PC-9 (cell line): Measurements from ENCODE around the gene MMP11. TPM values are rescaled to one million over a fixed set of nuclear protein-coding genes. Genes with fewer than 3 reads are reported as not detected.

ENCODE experiments used
- BruUV-seq: library from RNA; stranded (reverse); fragments of 400-500 nt; replicated peaks from 2 replicates; lab custom pipeline; 2021; lab: Mats Ljungman, UMichigan
- CTCF ChIA-PET: fragments of 300-600 bp; sonication (Branson Sonifier 250); formaldehyde crosslinking; loops from one replicate; lab custom pipeline; 2022; ENCODE audit warnings: antibody characterized with exemption; lab: Charles Lee
- POLR2A ChIA-PET: fragments of 300-600 bp; sonication (Branson Sonifier 250); formaldehyde crosslinking; loops from one replicate; lab custom pipeline; 2022; ENCODE audit warnings: antibody characterized with exemption; ENCODE audit not compliant: unreplicated experiment; lab: Charles Lee
- DNase-seq, 2 experiments: peaks; one replicate each; pipeline versions ENCODE4 v3.0.0 to v3.0.0-alpha.2; 2015 to 2022; ENCODE audit warnings: mixed read lengths in 1 of 2
- H2AFZ ChIP-seq: fragments of 200-600 bp; sonication (generic); 2 replicates; pipeline ENCODE4 v1.8.1; 2017; ENCODE audit warnings: antibody characterized with exemption
- H3F3A ChIP-seq: fragments of 200-600 bp; sonication (generic); 2 replicates; pipeline ENCODE4 v1.8.1; 2017; ENCODE audit warnings: antibody characterized with exemption, mild to moderate bottlenecking, low read depth; ENCODE audit not compliant: insufficient read depth
- H3K27ac ChIP-seq: fragments of 200-600 bp; sonication (generic); 2 replicates; pipeline ENCODE4 v1.6.1; 2016; ENCODE audit warnings: mixed run types
- H3K27me3 ChIP-seq: fragments of 200-600 bp; sonication (generic); 2 replicates; pipeline ENCODE4 v1.6.1; 2016; ENCODE audit warnings: low read depth, mixed run types; ENCODE audit not compliant: insufficient read depth
- H3K36me3 ChIP-seq: fragments of 200-600 bp; sonication (generic); 2 replicates; pipeline ENCODE4 v1.6.1; 2016; ENCODE audit warnings: low read depth, mixed run types
- H3K4me1 ChIP-seq: fragments of 200-600 bp; sonication (generic); replicated peaks from 2 replicates; pipeline ENCODE4 v1.6.1; 2016; ENCODE audit warnings: mixed run types; ENCODE audit not compliant: insufficient read depth
- H3K4me2 ChIP-seq: fragments of 200-600 bp; sonication (generic); 2 replicates; pipeline ENCODE4 v1.6.1; 2017; ENCODE audit warnings: mixed run types
- H3K4me3 ChIP-seq: fragments of 200-600 bp; sonication (generic); 2 replicates; pipeline ENCODE4 v1.6.1; 2016; ENCODE audit warnings: mixed run types
- H3K79me2 ChIP-seq: fragments of 200-600 bp; sonication (generic); 2 replicates; pipeline ENCODE4 v1.6.1; 2017; ENCODE audit warnings: low read depth, mixed run types
- H3K9me2 ChIP-seq: fragments of 200-600 bp; sonication (generic); 2 replicates; pipeline ENCODE4 v1.8.1; 2017; ENCODE audit warnings: mild to moderate bottlenecking; ENCODE audit not compliant: insufficient read depth
- H3K9me3 ChIP-seq: fragments of 200-600 bp; sonication (generic); 2 replicates; pipeline ENCODE4 v1.8.1; 2016; ENCODE audit warnings: low read depth; ENCODE audit not compliant: insufficient read depth
- H4K20me1 ChIP-seq: fragments of 200-600 bp; sonication (generic); 2 replicates; pipeline ENCODE4 v1.8.1; 2017; ENCODE audit not compliant: insufficient read depth
- CTCF ChIP-seq: fragments of 200-600 bp; sonication (generic); conservative IDR thresholded peaks from 2 replicates; pipeline ENCODE4 v1.6.1; 2017; ENCODE audit warnings: mixed run types, antibody characterized with exemption, mild to moderate bottlenecking, moderate library complexity
- EZH2 ChIP-seq: fragments of 200-600 bp; sonication (generic); IDR thresholded peaks from 2 replicates; pipeline ENCODE4 v1.8.0; 2017; ENCODE audit warnings: antibody characterized with exemption, low read depth
- intact Hi-C: fragments of 100-400 bp; cut with micrococcal nuclease; formaldehyde crosslinking; loops from one replicate; pipeline ENCODE4 v1.10.0; 2022; ENCODE audit not compliant: unreplicated experiment
- total RNA-seq: library from RNA; stranded (reverse); gene quantifications from 2 replicates; pipeline ENCODE4 v1.2.3, GENCODE V29; 2021

MMP11 gene
- total RNA-seq, 1 experiment from 2014 or later = 2.4 TPM

- Histone ChIP-seq H3K9me3 (no peaks in the 10 kb centered on the region), H3K4me1 (peaks cover 21% of the 10 kb centered on the region), H3K9me2 (no peaks in the 10 kb centered on the region), H3K79me2 (peaks cover 51% of the 10 kb centered on the region), H3K27me3 (no peaks in the 10 kb centered on the region), H3K4me2 (peak overlapping the region; percentile 89), H3K4me3 (no peak overlapping the region), H3K27ac (no peak overlapping the region), H4K20me1 (peaks cover 52% of the 10 kb centered on the region), H3K36me3 (0 out of 2 replicates have a peak, but pooled peaks cover 5% of the 10 kb centered on the region), H2AFZ (no peak overlapping the region), H3F3A (no peaks in the 10 kb centered on the region)
- ChIA-PET POLR2A (interaction anchor here (0.8 kb wide), 1 partner anchor 15 kb away, joined by 5 read pairs; no protein-coding TSS in a partner anchor), CTCF (interaction anchor here (0.6 kb wide), 1 partner anchor 259 kb away, joined by 14 read pairs; no protein-coding TSS in a partner anchor)
- TF ChIP-seq EZH2 = no peak
- no peak for TF ChIP-seq CTCF
- DNase-seq = no peak
- intact Hi-C loops = no loop called here
- BruUV-seq = no TSS peak
These were observed 16.5 kb downstream of the MMP11 start for GRCh38 chr22:23789121-23789520.

GRCh38 chr22:23789638-23790037, 17.0 kb downstream of the MMP11 start:
- Histone ChIP-seq H3K9me2 (no peaks in the 10 kb centered on the region), H3K27ac (no peak overlapping the region), H3K4me1 (peaks cover 21% of the 10 kb centered on the region), H3K27me3 (no peaks in the 10 kb centered on the region), H3K79me2 (peaks cover 51% of the 10 kb centered on the region), H3K4me2 (peak overlapping the region; percentile 89; the same call in 1 of the 2 replicates), H3K4me3 (no peak overlapping the region), H3K9me3 (no peaks in the 10 kb centered on the region), H3F3A (no peaks in the 10 kb centered on the region), H4K20me1 (peaks cover 52% of the 10 kb centered on the region), H3K36me3 (peaks cover 5% of the 10 kb centered on the region; the same call in 1 of the 2 replicates), H2AFZ (no peak overlapping the region)
- intact Hi-C loops = no loop called here
- CTCF ChIA-PET = no interaction called here
- no peak for DNase-seq
- POLR2A ChIA-PET = interaction anchor here (0.8 kb wide), 1 partner anchor 15 kb away, joined by 5 read pairs; no protein-coding TSS in a partner anchor
- no TSS peak for BruUV-seq
- TF ChIP-seq EZH2 (no peak), CTCF (no peak)

- no peak for TF ChIP-seq EZH2
- TF ChIP-seq CTCF = no peak
- H4K20me1 ChIP-seq = peaks cover 52% of the 10 kb centered on the region
- peaks cover 51% of the 10 kb centered on the region for H3K79me2 ChIP-seq
- no peak overlapping the region for H2AFZ ChIP-seq
- ChIA-PET CTCF (no interaction called here), POLR2A (no interaction called here)
- H3K27me3 ChIP-seq = no peaks in the 10 kb centered on the region
- intact Hi-C loops = no loop called here
- H3K4me2 ChIP-seq = no peak overlapping the region
- H3K9me3 ChIP-seq = no peaks in the 10 kb centered on the region
- no peaks in the 10 kb centered on the region for H3F3A ChIP-seq
- H3K9me2 ChIP-seq = no peaks in the 10 kb centered on the region
- no peak overlapping the region for H3K4me3 ChIP-seq
- no peak overlapping the region for H3K27ac ChIP-seq
- peaks cover 5% of the 10 kb centered on the region; the same call in 1 of the 2 replicates for H3K36me3 ChIP-seq
- no TSS peak for BruUV-seq
- peaks cover 21% of the 10 kb centered on the region for H3K4me1 ChIP-seq
- no peak for DNase-seq
These were observed 18.4 kb downstream of the MMP11 start for GRCh38 chr22:23790819-23791737.
